Upper lobe of right lung (tissue), 1 donor: ENCODE results near the gene CUX1. TPM values are rescaled to one million over a fixed set of nuclear protein-coding genes. Genes with fewer than 3 reads are reported as not detected.
A peak's percentile ranks its signal among the peaks of the same experiment; 100 is the strongest.

Experiments
- ATAC-seq: fragments of 200-7000 bp; cut with Tn5 transposase; one replicate; pipeline ENCODE4 v1.9.1; 2020; ENCODE audit warnings: mild to moderate bottlenecking, moderate library complexity
- DNase-seq: peaks from one replicate; pipeline ENCODE4 v3.0.0-alpha.2; 2020
- H3K27ac ChIP-seq: fragments of 200-600 bp; one replicate; pipeline ENCODE4 v1.8.0; 2022
- H3K27me3 ChIP-seq: fragments of 200-600 bp; one replicate; pipeline ENCODE4 v1.8.0; 2022; ENCODE audit warnings: mild to moderate bottlenecking
- H3K36me3 ChIP-seq: fragments of 200-600 bp; one replicate; pipeline ENCODE4 v1.8.0; 2022
- H3K4me1 ChIP-seq: fragments of 200-600 bp; one replicate; pipeline ENCODE4 v1.8.0; 2022
- H3K4me3 ChIP-seq: fragments of 200-600 bp; one replicate; pipeline ENCODE4 v1.8.0; 2022; ENCODE audit warnings: mild to moderate bottlenecking
- H3K9me3 ChIP-seq: fragments of 200-600 bp; one replicate; pipeline ENCODE4 v1.8.0; 2022
- intact Hi-C: fragments of 100-400 bp; cut with DNase I; formaldehyde crosslinking; loops from one replicate; pipeline ENCODE4 v1.11.0; 2022
- total RNA-seq: library from RNA; stranded (reverse); fragmentation: NEBNext Ultra II Directional; extraction: Animal tissue kit (Norgen Biotek cat#: 25700); gene quantifications from one replicate; pipeline ENCODE4 v1.2.1, GENCODE V29; 2021
- TF ChIP-seq, protein P1 (sequence below): fragments of 200-600 bp; IDR thresholded peaks from one replicate; pipeline ENCODE4 v1.8.0; 2022; ENCODE audit warnings: antibody characterized with exemption
- donor health status: DM: no; HTN: yes; CAD: no; lungs with severe emphysema.

The CUX1 gene
- total RNA-seq, 1 donor from 2014 or later, result 132 TPM

DNA sequence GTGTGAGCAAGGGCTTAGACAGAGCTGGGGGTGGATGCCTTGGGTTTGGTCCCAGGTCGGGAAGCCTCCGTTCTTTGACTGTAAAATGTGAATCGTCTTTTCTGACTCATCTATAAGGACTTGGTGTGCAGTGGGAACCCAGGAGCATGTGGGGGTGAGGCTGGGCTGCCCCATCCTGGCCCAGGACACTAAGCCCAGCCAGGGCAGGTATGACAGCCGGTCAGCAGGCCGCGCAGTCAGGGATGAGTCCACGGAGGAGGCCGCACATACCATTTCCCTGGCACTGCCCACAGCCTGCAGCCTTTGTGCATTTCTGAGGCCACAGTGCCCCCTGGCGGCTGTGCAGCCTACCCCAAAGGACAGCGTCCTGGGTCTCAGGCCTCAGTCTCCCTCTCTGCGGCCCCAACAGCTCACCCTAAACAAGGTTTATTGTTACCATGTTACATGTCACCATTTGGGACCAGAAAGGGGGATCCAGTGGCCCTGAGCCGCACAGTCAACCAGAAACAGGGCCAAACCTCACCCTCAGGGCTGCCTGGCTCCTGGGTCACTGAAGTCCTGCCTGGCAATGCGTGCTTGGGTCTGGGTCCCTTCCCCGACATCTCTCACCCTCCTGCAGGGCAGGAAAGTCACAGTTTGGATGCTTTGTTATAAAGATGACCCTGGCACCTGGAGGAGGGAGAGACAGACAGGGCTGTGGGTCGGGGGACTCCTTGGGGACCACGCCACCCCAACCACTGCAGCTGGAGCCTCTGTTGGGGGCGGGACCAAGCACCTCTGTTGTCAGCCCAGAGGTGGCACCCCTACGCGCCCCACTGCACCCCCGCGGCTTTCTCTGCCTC lies 454.9 kb downstream of the CUX1 start:
- TF ChIP-seq, protein P1, sequence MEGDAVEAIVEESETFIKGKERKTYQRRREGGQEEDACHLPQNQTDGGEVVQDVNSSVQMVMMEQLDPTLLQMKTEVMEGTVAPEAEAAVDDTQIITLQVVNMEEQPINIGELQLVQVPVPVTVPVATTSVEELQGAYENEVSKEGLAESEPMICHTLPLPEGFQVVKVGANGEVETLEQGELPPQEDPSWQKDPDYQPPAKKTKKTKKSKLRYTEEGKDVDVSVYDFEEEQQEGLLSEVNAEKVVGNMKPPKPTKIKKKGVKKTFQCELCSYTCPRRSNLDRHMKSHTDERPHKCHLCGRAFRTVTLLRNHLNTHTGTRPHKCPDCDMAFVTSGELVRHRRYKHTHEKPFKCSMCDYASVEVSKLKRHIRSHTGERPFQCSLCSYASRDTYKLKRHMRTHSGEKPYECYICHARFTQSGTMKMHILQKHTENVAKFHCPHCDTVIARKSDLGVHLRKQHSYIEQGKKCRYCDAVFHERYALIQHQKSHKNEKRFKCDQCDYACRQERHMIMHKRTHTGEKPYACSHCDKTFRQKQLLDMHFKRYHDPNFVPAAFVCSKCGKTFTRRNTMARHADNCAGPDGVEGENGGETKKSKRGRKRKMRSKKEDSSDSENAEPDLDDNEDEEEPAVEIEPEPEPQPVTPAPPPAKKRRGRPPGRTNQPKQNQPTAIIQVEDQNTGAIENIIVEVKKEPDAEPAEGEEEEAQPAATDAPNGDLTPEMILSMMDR, result peak; percentile 90
- H3K27ac ChIP-seq, result no peak overlapping the region
- no peak overlapping the region for H3K4me3 ChIP-seq
- intact Hi-C loops, result loop anchor here (5.0 kb wide), 1 partner anchor 730 kb away; no protein-coding TSS in a partner anchor
- DNase-seq (peak; percentile 88), ATAC-seq (peak; percentile 90)
- no peaks in the 10 kb centered on the region for H3K9me3 ChIP-seq
- H3K36me3 ChIP-seq, result no peaks in the 10 kb centered on the region
- no peaks in the 10 kb centered on the region for H3K4me1 ChIP-seq
- H3K27me3 ChIP-seq, result no peaks in the 10 kb centered on the region

DNA sequence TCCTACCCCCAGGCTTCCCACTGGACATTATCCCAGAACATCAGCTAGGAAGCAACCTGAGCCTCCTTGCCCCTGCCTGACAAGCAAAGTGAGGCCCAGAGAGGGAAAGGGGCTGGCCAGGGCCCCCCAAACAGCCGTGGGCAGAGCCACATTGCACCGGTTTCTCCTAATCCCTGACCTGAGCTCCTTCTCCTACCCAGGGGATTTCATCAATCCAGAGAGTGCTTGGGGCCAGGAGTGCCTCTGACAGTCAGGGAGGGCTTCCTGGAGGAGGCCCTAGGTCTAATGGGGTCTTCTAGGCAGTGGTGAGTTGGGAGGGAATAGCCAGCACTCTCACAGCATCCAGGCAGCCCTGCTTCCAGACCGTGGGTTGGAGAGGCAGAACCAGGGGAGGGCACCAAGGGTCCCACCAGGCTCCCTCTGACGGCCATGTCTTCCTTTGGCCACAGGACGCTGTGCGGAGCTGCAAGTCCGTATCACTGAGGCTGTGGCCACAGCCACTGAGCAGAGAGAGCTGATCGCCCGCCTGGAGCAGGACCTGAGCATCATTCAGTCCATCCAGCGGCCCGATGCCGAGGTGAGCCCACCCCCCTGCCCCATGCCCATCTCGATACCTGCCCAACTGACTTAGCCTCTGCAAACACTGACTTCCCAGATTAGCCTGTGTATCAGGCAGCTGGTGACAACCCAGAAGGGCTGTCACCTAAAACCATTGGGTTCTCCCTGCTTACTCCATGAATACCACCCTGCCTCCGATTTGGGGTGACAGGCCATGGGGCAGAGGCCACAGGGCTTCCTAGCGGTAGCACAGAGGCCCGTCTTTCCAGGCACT lies 455.7 kb downstream of the CUX1 start:
- no peak overlapping the region for H3K4me3 ChIP-seq
- H3K27me3 ChIP-seq, result no peaks in the 10 kb centered on the region
- intact Hi-C loops, result loop anchor here (5.0 kb wide), 1 partner anchor 731 kb away; no protein-coding TSS in a partner anchor
- H3K36me3 ChIP-seq, result no peaks in the 10 kb centered on the region
- H3K9me3 ChIP-seq, result no peaks in the 10 kb centered on the region
- no peaks in the 10 kb centered on the region for H3K4me1 ChIP-seq
- TF ChIP-seq, protein P1, result no peak
- no peak overlapping the region for H3K27ac ChIP-seq
- ATAC-seq, result no peak
- DNase-seq, result no peak

DNA sequence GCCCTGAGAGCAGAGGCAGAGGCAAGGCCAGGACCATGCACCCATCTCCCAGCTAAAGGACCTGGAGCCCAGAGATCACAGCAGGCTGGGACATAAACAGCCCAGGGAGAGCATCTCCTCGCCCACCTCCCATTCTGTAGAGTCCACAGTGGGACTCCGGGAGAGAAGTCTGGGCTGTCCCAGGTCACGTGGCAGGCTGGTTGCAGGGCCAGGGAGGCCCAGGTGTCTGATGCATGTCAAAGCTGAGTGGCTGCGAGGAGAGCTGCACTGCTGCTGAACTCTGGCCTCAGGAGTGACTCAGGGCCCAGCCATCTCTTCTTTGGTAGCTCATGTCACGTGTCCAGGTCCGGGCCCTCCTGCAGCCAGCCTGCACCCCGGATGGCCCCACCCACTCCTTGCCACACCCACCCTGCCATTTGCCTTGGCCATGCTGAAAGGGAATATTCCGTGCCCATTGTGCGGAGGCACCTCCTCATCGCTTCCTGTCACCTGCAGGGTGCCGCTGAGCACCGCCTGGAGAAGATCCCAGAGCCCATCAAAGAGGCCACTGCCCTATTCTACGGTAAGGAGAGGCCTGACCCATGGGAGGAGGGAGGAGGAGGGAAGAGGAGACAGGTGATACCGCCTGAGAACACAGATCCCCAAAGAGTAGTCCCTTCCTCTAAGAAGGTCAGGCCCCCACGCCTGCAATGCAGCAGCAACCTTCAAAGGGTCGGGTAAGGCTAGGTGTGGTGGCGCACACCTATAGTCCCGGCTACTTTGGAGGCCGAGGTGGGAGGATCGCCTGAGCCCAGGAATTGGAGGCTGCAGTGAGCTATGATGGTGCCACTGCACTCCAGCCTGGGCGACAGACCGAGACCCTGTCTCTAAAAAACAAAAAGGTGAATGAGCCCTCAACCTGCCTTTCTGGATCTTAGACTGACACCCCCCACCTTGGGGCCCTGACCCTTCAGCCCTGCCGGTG lies 456.6 kb downstream of the CUX1 start:
- DNase-seq, result no peak
- intact Hi-C loops, result loop anchor here (5.0 kb wide), 1 partner anchor 732 kb away; no protein-coding TSS in a partner anchor
- Histone ChIP-seq H3K36me3 (no peaks in the 10 kb centered on the region), H3K9me3 (no peaks in the 10 kb centered on the region), H3K4me1 (no peaks in the 10 kb centered on the region), H3K27ac (no peak overlapping the region), H3K27me3 (no peaks in the 10 kb centered on the region), H3K4me3 (no peak overlapping the region)
- ATAC-seq, result no peak
- TF ChIP-seq, protein P1, result no peak

DNA sequence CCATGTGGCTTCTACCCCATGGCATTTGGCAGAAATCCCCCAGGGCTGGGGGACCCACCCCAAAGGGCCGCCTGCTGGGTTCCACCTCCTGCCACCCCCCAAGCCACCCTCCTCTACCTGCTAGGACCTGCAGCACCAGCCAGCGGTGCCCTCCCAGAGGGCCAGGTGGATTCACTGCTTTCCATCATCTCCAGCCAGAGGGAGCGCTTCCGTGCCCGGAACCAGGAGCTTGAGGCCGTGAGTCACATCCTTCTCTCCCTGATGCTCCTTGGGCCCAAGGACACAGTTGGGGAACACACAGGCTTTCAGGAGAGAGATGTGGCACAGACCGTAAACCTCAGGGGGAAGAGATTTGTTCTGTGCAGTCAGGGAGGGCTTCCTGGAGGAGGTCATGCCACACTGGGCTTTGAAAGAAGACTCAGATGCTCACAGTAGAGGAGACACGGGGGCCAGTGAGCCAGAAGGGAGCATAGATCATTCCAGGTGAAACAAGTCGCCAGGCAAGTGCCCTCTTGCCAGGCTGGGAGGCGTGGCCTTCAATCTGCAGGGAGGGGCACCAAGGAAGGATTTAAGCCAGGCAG lies 457.8 kb downstream of the CUX1 start:
- intact Hi-C loops, result no loop called here
- ATAC-seq, result no peak

More for the DNA sequence above, 457.8 kb downstream of the CUX1 start:
- DNase-seq, result no peak
- Histone ChIP-seq H3K4me1 (peaks cover 6% of the 10 kb centered on the region), H3K27me3 (no peaks in the 10 kb centered on the region), H3K9me3 (no peaks in the 10 kb centered on the region), H3K27ac (no peak overlapping the region), H3K36me3 (no peaks in the 10 kb centered on the region), H3K4me3 (no peak overlapping the region)
- TF ChIP-seq, protein P1, result no peak
